Upper lobe of left lung (tissue), 4 donors: ENCODE results near the gene NRM.

Experiments
- POLR2A ChIP-seq, 4 donors: fragments of 450-650 bp; IDR thresholded peaks; one replicate each; pipeline ENCODE4 v1.5.1; 2016 to 2017; ENCODE audit warnings: antibody characterized with exemption in 4 of 4, mild to moderate bottlenecking in 2 of 4
- POLR2AphosphoS5 ChIP-seq, 2 donors: sonication (generic); formaldehyde crosslinking; IDR thresholded peaks; one replicate each; pipeline ENCODE4 v1.5.1; 2017; ENCODE audit warnings: antibody characterized with exemption in 2 of 2
- TF ChIP-seq, protein P1 (sequence below), 6 experiments: fragments of 450-650 bp in 4 of 6; fragments of 200-600 bp in 2 of 6; sonication (generic) in 2 of 6; IDR thresholded peaks; one replicate each; pipeline ENCODE4 v1.5.1; 2016 to 2019; ENCODE audit warnings: antibody characterized with exemption in 6 of 6

- TF ChIP-seq, protein P1, sequence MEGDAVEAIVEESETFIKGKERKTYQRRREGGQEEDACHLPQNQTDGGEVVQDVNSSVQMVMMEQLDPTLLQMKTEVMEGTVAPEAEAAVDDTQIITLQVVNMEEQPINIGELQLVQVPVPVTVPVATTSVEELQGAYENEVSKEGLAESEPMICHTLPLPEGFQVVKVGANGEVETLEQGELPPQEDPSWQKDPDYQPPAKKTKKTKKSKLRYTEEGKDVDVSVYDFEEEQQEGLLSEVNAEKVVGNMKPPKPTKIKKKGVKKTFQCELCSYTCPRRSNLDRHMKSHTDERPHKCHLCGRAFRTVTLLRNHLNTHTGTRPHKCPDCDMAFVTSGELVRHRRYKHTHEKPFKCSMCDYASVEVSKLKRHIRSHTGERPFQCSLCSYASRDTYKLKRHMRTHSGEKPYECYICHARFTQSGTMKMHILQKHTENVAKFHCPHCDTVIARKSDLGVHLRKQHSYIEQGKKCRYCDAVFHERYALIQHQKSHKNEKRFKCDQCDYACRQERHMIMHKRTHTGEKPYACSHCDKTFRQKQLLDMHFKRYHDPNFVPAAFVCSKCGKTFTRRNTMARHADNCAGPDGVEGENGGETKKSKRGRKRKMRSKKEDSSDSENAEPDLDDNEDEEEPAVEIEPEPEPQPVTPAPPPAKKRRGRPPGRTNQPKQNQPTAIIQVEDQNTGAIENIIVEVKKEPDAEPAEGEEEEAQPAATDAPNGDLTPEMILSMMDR (IDR thresholded peaks at IDR 0.05), result no peak
- no peak for TF ChIP-seq POLR2AphosphoS5 (IDR thresholded peaks at IDR 0.05)
- TF ChIP-seq POLR2A (IDR thresholded peaks at IDR 0.05), result no peak
These were observed 35.7 kb downstream of the NRM start for GRCh38 chr6:30654798-30655742.
